IMR-90 (cell line): ENCODE results near the gene CHTF8. TPM values are rescaled to one million over a fixed set of nuclear protein-coding genes. Genes with fewer than 3 reads are reported as not detected.

Experiments used
- ATAC-seq: fragments of 200-7000 bp; cut with Tn5 transposase; 2 replicates; pipeline ENCODE4 v1.9.1; 2020; ENCODE audit warnings: low read depth, mild to moderate bottlenecking, moderate library complexity
- BruUV-seq: library from RNA; stranded (reverse); fragments of 400-500 nt; replicated peaks from 2 replicates; lab custom pipeline; 2021; lab: Mats Ljungman, UMichigan
- CTCF ChIA-PET: fragments of 300-600 bp; formaldehyde crosslinking; extraction: SDS; loops from one replicate; lab custom pipeline; 2021; ENCODE audit warnings: antibody characterized with exemption; lab: Yijun Ruan, JAX
- POLR2A ChIA-PET: fragments of 300-600 bp; sonication (Branson Sonifier 250); formaldehyde crosslinking; loops from one replicate; lab custom pipeline; 2022; ENCODE audit warnings: antibody characterized with exemption; ENCODE audit not compliant: unreplicated experiment; lab: Charles Lee
- DNase-seq: peaks from one replicate; pipeline ENCODE4 v3.0.0; 2013
- H2AFZ ChIP-seq: replicated peaks from 2 replicates; pipeline ENCODE3; 2013; ENCODE audit warnings: low read length, mild to moderate bottlenecking; ENCODE audit not compliant: poor library complexity
- H2AK5ac ChIP-seq: 2 replicates; pipeline ENCODE4 v1.6.1; 2013; ENCODE audit warnings: low read depth, low read length, inconsistent platforms
- H2AK9ac ChIP-seq: replicated peaks from 2 replicates; pipeline ENCODE3; 2013; ENCODE audit warnings: mild to moderate bottlenecking, low read depth, low read length, moderate library complexity; ENCODE audit not compliant: poor library complexity
- H2BK120ac ChIP-seq: 2 replicates; pipeline ENCODE4 v1.6.1; 2013; ENCODE audit warnings: low read depth, low read length, inconsistent platforms
- H2BK15ac ChIP-seq: 3 replicates; pipeline ENCODE4 v1.6.1; 2013; ENCODE audit warnings: low read depth, low read length, inconsistent platforms
- H2BK20ac ChIP-seq: 2 replicates; pipeline ENCODE4 v1.6.1; 2013; ENCODE audit warnings: low read depth, mild to moderate bottlenecking, inconsistent platforms, low read length, moderate library complexity
- H2BK5ac ChIP-seq: 2 replicates; pipeline ENCODE4 v1.6.1; 2013; ENCODE audit warnings: mild to moderate bottlenecking, low read depth, low read length, inconsistent platforms; ENCODE audit not compliant: poor library complexity, severe bottlenecking
- H3K14ac ChIP-seq: replicated peaks from 2 replicates; pipeline ENCODE4 v1.6.1; 2013; ENCODE audit warnings: low read depth, low read length, inconsistent platforms
- H3K18ac ChIP-seq: 2 replicates; pipeline ENCODE4 v1.6.1; 2013; ENCODE audit warnings: low read depth, low read length, control low read depth
- H3K23ac ChIP-seq: 2 replicates; pipeline ENCODE4 v1.6.1; 2013; ENCODE audit warnings: low read depth, low read length, inconsistent platforms
- H3K27ac ChIP-seq: 2 replicates; pipeline ENCODE4 v1.5.1; 2013; ENCODE audit warnings: mild to moderate bottlenecking, control low read depth, low read length; ENCODE audit not compliant: insufficient read depth
- H3K27me3 ChIP-seq: 2 replicates; pipeline ENCODE4 v1.6.1; 2013; ENCODE audit warnings: low read length; ENCODE audit not compliant: control insufficient read depth, insufficient read depth
- H3K36me3 ChIP-seq: 2 replicates; pipeline ENCODE4 v1.6.1; 2013; ENCODE audit warnings: low read length, mixed read lengths; ENCODE audit not compliant: control insufficient read depth, insufficient read depth
- H3K4ac ChIP-seq: 2 replicates; pipeline ENCODE4 v1.6.1; 2013; ENCODE audit warnings: low read depth, low read length, inconsistent platforms
- H3K4me1 ChIP-seq: 2 replicates; pipeline ENCODE4 v1.6.1; 2013; ENCODE audit warnings: low read length, mixed read lengths; ENCODE audit not compliant: control insufficient read depth, insufficient read depth
- H3K4me2 ChIP-seq: 2 replicates; pipeline ENCODE4 v1.6.1; 2013; ENCODE audit warnings: low read depth, mild to moderate bottlenecking, control low read depth, low read length, moderate library complexity
- H3K4me3 ChIP-seq: 2 replicates; pipeline ENCODE4 v1.5.1; 2013; ENCODE audit warnings: low read depth, mild to moderate bottlenecking, control low read depth, low read length, moderate library complexity; ENCODE audit not compliant: insufficient read depth
- H3K56ac ChIP-seq: 2 replicates; pipeline ENCODE4 v1.6.1; 2013; ENCODE audit warnings: low read length, inconsistent platforms; ENCODE audit not compliant: insufficient read depth; ENCODE audit errors: extremely low read depth
- H3K79me1 ChIP-seq, 2 experiments: 2 replicates each; pipeline ENCODE4 v1.6.1; 2013; ENCODE audit warnings: low read length in 2 of 2, inconsistent platforms in 1 of 2, low read depth in 1 of 2
- H3K9ac ChIP-seq: 2 replicates; pipeline ENCODE4 v1.6.1; 2013; ENCODE audit warnings: low read depth, low read length, control low read depth
- H3K9me1 ChIP-seq: 2 replicates; pipeline ENCODE4 v1.6.1; 2013; ENCODE audit warnings: low read length, inconsistent platforms; ENCODE audit not compliant: insufficient read depth
- H3K9me3 ChIP-seq: 2 replicates; pipeline ENCODE4 v1.6.1; 2013; ENCODE audit warnings: low read length; ENCODE audit not compliant: control insufficient read depth, insufficient read depth
- H4K20me1 ChIP-seq: 2 replicates; pipeline ENCODE4 v1.6.1; 2013; ENCODE audit warnings: low read length, inconsistent platforms; ENCODE audit not compliant: insufficient read depth
- H4K5ac ChIP-seq: 2 replicates; pipeline ENCODE4 v1.6.1; 2013; ENCODE audit warnings: mild to moderate bottlenecking, low read depth, low read length, control low read depth
- H4K8ac ChIP-seq, 2 experiments: 2 replicates each; pipeline ENCODE4 v1.6.1; 2013; ENCODE audit warnings: low read depth in 2 of 2, low read length in 2 of 2, control low read depth in 1 of 2, inconsistent platforms in 1 of 2
- H4K91ac ChIP-seq: 2 replicates; pipeline ENCODE4 v1.6.1; 2013; ENCODE audit warnings: low read depth, low read length, inconsistent platforms; ENCODE audit not compliant: insufficient read depth
- BHLHE40 ChIP-seq: fragments of 150-350 bp; IDR thresholded peaks from 2 replicates; pipeline ENCODE4 v1.6.1; 2016; ENCODE audit warnings: mild to moderate bottlenecking, low read depth, low read length
- CTCF ChIP-seq: conservative IDR thresholded peaks from 2 replicates; pipeline ENCODE4 v1.5.1; 2012; ENCODE audit warnings: mild to moderate bottlenecking, low read depth, low read length, improper control_type of control experiment
- FOS ChIP-seq: fragments of 150-350 bp; IDR thresholded peaks from 2 replicates; pipeline ENCODE4 v1.6.1; 2016; ENCODE audit warnings: low read depth, low read length
- RAD21 ChIP-seq: IDR thresholded peaks from 2 replicates; pipeline ENCODE4 v1.6.1; 2012; ENCODE audit warnings: low read length, improper control_type of control experiment
- RCOR1 ChIP-seq: IDR thresholded peaks from 2 replicates; pipeline ENCODE4 v1.6.1; 2012; ENCODE audit warnings: mild to moderate bottlenecking, low read length, improper control_type of control experiment; ENCODE audit not compliant: insufficient replicate concordance
- SMC3 ChIP-seq: fragments of 150-350 bp; IDR thresholded peaks from 2 replicates; pipeline ENCODE4 v1.6.1; 2016; ENCODE audit warnings: low read depth, mild to moderate bottlenecking, antibody characterized with exemption, low read length, moderate library complexity
- WGBS, 2 experiments: methylation state at CpG; one replicate each; pipeline versions ENCODE4 v1.1.5 to v1.1.7; 2013; ENCODE audit warnings: missing lambda C conversion rate in 2 of 2; ENCODE audit not compliant: insufficient read length in 1 of 2; ENCODE audit errors: extremely low coverage in 2 of 2; 5-methylcytosine and 5-hydroxymethylcytosine counted together
- dilution Hi-C: fragments of 300-500 bp; cut with HindIII; formaldehyde crosslinking; loops from one replicate; pipeline ENCODE4 v1.14.3; 2018; ENCODE audit warnings: low sequenced_read_pairs; ENCODE audit not compliant: unreplicated experiment
- in situ Hi-C: fragments of 300-500 bp; cut with MboI; formaldehyde crosslinking; loops from 3 replicates; pipeline ENCODE4 v1.14.3; 2019; ENCODE audit warnings: low sequenced_read_pairs, inconsistent platforms, mixed read lengths
- intact Hi-C: fragments of 100-400 bp; cut with micrococcal nuclease; formaldehyde crosslinking; loops from 2 replicates; pipeline ENCODE4 v1.10.0; 2022
- polyA plus RNA-seq, 3 experiments: library from polyadenylated mRNA; depleted of rRNA; stranded (reverse); fragments of >200 nt; gene quantifications; 2 replicates each; pipeline ENCODE4 v1.2.3, GENCODE V29; 2012; ENCODE audit warnings: low replicate concordance in 1 of 3
- total RNA-seq: library from RNA; depleted of rRNA; stranded (reverse); fragments of >200 nt; gene quantifications from 2 replicates; pipeline ENCODE4 v1.2.3, GENCODE V29; 2012

CHTF8 gene
- total and polyA plus RNA-seq, 2 of the 4 experiments (the other 2 are of a cell fraction) = 47.1 to 122 TPM

GRCh38 chr16:69112285-69113129, 19.9 kb downstream of the CHTF8 start:
- Histone ChIP-seq H4K5ac (no peak overlapping the region), H2AFZ (no peak overlapping the region), H3K79me1 (peaks cover 7 to 38% of the 10 kb centered on the region in 2 experiments), H3K9me1 (peaks cover 11% of the 10 kb centered on the region; the same call in 1 of the 2 replicates), H3K9me3 (no peaks in the 10 kb centered on the region), H3K36me3 (peaks cover 32% of the 10 kb centered on the region), H3K4ac (no peak overlapping the region), H4K8ac (no peak overlapping the region), H4K20me1 (peaks cover 32% of the 10 kb centered on the region), H2AK5ac (no peak overlapping the region), H3K14ac (no peak overlapping the region), H2BK120ac (no peak overlapping the region), H3K9ac (no peak overlapping the region), H3K4me2 (no peak overlapping the region), H3K23ac (no peak overlapping the region), H3K18ac (no peak overlapping the region), H3K27ac (no peak overlapping the region), H3K4me1 (no peaks in the 10 kb centered on the region), H3K56ac (no peak overlapping the region), H2AK9ac (peak overlapping the region; percentile 60), H3K27me3 (no peaks in the 10 kb centered on the region), H4K91ac (no peak overlapping the region), H2BK20ac (no peak overlapping the region), H3K4me3 (no peak overlapping the region), H2BK5ac (no peak overlapping the region), H2BK15ac (no peak overlapping the region)
- TF ChIP-seq RCOR1 = no peak
- no peak for TF ChIP-seq FOS
- peak; percentile 57 for TF ChIP-seq CTCF
- peak; percentile 39; the same call in 1 of the 2 replicates for TF ChIP-seq SMC3
- TF ChIP-seq RAD21 = peak; percentile 51; the same call in 1 of the 2 replicates
- TF ChIP-seq BHLHE40 = no peak
- intact Hi-C loops (no loop called here), dilution Hi-C loops (no loop called here), in situ Hi-C loops (loop anchor here (10.0 kb wide), 2 partner anchors 138 to 408 kb away; no protein-coding TSS in a partner anchor)
- WGBS, 2 experiments = 56% methylated on average over 4 of the region's 6 CpGs; no CpG with 5 or more reads in 1 of the 2 experiments
- peak; percentile 25 for DNase-seq
- BruUV-seq = no TSS peak
- ChIA-PET POLR2A (no interaction called here), CTCF (interaction anchor here (1.4 kb wide), 1 partner anchor 210 kb away, joined by 4 read pairs; no protein-coding TSS in a partner anchor)
- peak; percentile 87 for ATAC-seq
